NOMO-1 (cell line): ENCODE measurements around the gene TRAK1.

Experiments
- DNase-seq, 2 experiments: peaks; one replicate each; lab custom pipeline; 2025; ENCODE audit not compliant: unreplicated experiment in 2 of 2; lab: John Stamatoyannopoulos, UW

Gene TRAK1

GRCh38 chr3:42120866-42121265 lies 29.7 kb downstream of the TRAK1 start:
- no peak for DNase-seq

- no peak for DNase-seq
These were observed 31.3 kb downstream of the TRAK1 start for GRCh38 chr3:42122261-42123011.

DNA sequence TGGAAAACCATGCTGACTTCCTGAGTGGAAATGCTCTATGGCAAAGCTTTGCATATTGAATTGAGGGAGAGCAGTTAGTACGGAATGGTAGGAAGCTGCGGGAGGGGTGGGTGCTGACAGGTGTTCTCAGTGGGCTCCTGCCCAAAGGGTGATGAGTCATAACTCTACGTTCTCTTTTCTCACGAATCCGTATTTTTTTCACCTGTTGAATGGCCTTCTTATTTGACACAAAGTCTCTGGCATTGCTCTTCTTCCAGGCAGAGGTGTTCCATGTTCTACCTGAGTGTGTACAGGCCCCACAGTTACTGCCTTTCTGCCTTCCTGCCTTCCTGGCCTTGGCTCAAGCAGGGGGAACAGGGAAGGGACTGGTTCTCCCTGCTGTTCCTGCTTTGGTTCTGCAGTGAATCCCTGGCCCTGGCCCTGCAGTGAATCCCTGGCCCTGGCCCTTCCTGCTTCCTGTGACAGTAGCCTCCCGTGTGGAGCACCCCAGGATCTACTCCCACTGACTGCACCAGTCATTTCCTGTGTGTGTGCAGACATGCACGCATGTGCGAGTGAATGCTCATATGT lies 31.9 kb downstream of the TRAK1 start:
- no peak for DNase-seq

- no peak for DNase-seq
These were observed 32.9 kb downstream of the TRAK1 start for GRCh38 chr3:42123824-42124658.

DNA sequence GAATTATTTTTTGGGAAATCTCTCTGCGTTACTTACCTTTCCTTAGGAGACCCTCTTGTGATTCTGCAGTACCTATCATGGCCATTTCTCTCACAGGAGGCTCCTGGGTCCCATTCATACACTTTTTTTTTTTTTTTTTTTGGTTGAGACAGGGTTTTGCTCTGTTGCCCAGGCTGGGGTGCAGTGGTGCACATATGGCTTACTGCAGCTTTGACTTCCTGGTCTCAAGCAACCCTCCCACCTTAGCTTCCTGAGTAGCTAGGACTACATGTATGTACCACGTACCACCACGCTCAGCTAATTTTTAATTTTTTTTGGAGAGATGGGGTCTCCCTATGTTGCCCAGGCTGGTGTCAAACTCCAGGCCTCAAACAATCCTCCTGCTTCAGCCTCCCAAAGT lies 36.1 kb downstream of the TRAK1 start:
- DNase-seq, result no peak

- no peak for DNase-seq
These were observed 37.4 kb downstream of the TRAK1 start for GRCh38 chr3:42128526-42128925.

- no peak for DNase-seq
These were observed 38.1 kb downstream of the TRAK1 start for GRCh38 chr3:42129014-42129953.

DNA sequence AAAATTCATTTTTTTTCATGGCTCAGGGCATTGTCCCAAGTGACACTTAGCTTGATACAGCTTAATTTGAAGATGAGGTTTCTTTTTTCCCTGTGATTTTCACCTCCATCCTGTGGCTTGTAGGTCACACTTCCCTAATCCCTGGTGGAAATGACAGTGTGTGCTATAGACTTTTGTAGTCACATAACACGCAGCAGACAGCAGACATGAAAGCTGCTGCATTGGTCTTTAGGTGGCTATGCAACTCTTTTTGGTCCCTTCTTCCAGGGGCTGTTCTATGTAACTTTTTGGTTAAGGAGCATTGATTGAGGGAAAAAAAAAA lies 38.8 kb downstream of the TRAK1 start:
- no peak for DNase-seq

DNA sequence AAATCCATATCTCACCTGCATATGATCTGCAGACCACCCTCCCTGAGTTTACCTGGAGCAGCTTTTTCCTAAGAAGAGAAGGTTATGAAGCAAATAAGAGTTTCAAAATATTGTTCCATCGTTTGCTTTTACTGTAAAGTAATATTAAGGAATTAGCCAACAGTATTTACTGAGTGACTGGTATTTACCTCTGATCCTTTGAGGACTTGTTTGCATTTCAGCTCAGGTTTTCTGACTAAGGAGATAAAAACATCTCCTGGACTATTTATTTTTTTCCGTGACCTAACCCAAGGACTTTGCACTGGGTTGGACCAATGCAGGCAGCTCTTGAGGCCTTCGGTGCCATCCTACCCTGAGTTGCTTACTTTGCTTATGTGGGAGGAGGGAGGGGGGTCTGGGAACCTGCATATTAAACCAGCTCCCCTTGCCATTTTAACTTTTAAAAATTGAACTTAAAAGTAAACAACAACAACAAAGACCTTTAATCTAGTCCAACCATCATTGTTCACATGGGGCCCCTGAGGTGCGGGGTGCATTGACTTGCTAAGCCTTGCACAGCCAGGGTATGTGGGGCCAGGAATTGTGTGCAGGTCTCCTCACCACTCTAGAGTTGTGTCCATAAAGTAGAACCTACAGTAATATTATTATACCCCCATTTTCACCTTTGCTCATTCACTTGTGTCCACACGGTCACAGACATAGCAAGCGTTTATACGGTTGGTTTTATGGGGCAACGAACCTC lies 39.3 kb downstream of the TRAK1 start:
- no peak for DNase-seq

DNA sequence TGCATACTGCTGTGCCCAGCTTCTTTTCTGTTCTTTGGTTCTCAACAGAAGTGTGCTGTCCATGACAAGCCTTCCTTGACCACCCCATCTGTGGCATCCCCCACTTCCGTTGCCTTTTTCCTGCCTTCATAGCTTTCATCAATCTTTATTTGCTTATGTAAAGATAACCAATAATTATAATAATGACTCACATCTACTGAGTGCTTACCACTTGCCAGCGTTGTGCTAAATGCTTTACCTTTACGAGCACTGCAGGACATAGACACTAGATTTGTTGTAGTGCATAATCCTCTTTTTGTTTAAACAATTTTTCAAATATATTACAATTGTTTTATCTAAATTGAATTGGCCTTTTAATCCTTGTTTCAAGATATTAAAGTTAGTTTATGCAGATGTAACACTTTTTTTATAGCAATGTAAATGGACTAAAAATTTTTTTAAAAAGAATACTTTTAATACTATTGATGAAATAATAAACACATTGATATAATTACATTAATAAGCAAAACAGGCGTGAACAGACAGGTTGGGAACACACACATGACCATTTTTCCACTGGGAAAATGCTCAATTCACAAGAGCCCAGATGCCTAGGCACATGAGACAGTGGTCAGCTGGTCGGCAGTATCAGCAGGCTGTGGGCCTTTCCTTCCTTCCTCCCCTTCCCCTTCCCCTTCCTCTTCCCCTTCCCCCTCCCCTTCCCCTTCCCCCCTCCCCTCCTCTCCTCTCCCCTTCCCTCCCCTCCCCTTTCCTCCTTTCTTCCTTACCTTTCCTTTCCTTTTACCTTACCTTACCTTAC lies 42.5 kb downstream of the TRAK1 start:
- no peak for DNase-seq

DNA sequence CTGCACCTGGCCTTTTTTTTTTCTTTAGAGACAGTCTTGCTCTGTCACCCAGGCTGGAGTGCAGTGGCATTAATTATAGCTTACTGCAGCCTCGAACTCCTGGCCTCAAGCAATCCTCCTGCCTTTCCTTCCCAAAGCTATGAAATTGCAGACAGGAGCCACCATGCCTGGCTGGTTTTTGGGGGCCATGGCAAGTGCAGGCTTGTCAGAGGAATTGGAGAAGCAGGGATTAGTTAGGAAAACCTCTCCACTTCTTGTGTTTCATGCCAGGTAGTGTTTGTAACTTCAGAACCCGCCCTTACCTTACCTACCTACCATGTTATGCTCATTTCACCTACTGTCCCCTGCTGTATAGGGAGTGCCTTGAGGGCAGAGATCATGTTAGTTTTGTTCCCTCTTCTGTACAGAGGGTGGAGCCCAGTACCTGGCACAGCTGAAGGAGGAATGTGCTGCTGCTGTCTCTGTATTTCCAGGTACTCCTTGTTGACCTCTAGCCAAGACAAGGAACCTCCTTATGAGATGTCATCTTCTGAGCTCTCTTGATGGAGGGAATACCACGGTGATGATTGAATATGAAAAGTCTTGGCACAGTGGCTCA lies 43.8 kb downstream of the TRAK1 start:
- no peak for DNase-seq

- no peak for DNase-seq
These were observed 48.7 kb downstream of the TRAK1 start for GRCh38 chr3:42139621-42140453.

GRCh38 chr3:42140665-42141203 lies 49.6 kb downstream of the TRAK1 start:
- no peak for DNase-seq

- no peak for DNase-seq
These were observed 52.3 kb downstream of the TRAK1 start for GRCh38 chr3:42143440-42143839.

GRCh38 chr3:42144209-42144608 lies 53.1 kb downstream of the TRAK1 start:
- no peak for DNase-seq

DNA sequence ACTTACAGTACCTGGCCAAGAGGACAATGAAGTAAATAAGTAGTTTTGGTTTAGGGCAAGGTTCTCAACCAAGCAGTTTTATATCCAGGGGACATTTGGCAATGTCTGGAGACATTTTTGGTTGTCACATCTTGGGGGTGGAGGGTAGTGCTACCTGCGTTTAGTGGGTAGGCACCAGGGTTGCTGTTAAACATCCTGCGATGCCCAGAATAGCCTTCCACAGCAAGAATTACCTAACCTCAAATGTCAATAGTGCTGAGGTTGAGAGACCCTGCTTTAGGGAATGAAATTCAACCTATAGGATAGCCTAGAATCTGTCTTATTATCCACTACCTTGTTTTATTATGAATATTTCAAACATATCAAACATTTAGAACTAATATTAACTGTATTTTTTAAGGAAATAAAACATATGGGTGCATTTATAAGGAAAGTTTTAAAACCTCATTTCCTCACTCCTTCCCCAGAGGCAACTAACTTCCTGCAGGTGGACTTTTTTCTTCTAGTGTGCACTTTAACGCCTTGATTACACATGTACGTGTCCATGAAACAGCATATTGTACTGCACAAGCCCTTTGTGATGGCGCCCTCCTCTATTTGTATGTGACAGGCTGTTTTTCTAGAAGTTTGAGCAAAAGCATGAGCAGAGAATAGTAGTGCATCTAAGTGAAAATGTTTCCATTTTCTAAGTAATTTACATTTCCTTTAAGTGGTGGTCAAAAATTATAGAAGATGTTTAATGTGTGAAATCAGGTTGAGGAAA lies 57.1 kb downstream of the TRAK1 start:
- DNase-seq, result no peak

DNA sequence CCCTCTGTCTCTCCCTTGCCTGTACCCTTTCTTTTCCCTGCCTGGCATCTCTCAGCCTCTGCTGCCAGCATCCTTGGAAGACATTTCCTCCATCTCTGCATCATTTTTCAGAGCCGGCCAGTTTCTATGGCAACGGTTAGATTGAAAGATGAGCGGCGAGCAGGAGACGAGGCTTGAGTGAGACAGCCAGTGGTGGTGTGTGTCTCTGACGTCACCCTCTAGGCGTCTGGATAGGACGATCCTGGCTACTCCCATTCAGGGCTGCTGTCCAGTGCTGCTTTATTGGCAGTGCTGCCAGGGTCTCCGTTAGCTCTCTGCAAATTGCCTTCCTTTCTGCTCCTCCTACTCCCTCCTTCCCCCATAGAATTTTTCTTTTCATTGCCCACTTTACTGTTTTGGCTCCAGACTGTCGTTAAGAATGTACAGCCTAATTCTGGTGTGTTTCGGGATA lies 57.9 kb downstream of the TRAK1 start:
- DNase-seq, result no peak
